ENCODE measurements around the gene BRSK2.

GRCh38 chr11:1369371-1370005, 20.2 kb upstream of the BRSK2 start:
- TF ChIP-seq, protein P1, sequence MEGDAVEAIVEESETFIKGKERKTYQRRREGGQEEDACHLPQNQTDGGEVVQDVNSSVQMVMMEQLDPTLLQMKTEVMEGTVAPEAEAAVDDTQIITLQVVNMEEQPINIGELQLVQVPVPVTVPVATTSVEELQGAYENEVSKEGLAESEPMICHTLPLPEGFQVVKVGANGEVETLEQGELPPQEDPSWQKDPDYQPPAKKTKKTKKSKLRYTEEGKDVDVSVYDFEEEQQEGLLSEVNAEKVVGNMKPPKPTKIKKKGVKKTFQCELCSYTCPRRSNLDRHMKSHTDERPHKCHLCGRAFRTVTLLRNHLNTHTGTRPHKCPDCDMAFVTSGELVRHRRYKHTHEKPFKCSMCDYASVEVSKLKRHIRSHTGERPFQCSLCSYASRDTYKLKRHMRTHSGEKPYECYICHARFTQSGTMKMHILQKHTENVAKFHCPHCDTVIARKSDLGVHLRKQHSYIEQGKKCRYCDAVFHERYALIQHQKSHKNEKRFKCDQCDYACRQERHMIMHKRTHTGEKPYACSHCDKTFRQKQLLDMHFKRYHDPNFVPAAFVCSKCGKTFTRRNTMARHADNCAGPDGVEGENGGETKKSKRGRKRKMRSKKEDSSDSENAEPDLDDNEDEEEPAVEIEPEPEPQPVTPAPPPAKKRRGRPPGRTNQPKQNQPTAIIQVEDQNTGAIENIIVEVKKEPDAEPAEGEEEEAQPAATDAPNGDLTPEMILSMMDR (IDR thresholded peaks at IDR 0.05) = no peak
- no peak for TF ChIP-seq POLR2A (IDR thresholded peaks at IDR 0.05)
